ENCODE results near the gene MGAT5.

The MGAT5 gene

DNA sequence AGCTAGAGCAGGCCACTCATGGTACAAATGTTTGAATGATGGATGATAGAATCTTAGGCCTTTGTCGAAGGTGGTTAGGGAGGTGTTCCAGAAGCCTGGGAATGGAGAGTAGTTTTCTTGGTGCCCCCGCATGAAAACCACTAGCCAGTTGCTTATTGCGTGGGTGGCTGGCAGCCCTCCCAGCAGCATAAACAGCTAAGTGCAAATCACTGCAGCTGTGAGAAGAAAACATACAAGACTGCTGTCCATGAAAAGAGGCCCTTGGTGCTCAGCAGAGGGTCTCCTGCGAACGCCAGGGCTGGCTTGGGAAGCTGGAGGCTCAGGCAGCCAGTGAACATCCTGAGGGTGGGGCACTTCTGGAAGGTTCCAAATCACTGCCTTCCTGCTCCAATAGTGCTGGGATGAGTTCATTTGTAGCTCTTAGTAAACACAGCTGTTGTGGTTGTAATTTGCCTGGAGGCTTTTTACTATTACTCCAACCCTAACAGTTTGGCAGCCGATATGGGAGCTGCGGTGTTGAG is 118.8 kb downstream of the MGAT5 start:
- DNase-seq, result no peak

DNA sequence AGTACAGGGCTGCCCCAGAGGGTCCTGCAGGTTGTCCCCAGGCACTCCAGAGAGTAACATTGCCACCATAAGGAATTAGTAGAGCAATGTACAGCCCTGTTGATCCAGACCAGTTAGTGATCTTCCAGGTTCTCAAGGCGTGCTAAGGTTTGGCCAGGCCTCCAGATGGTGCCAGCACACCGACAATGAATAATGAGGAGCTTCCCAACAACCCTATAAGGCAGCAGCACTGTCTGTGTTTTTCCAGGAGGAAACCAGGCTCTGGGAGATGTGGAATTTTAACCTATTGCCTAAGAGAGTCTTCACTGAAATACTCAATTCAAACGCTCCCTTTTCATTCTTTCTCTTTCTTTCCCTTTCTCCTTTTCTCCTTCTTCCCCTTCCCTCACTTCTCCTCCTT is 122.1 kb downstream of the MGAT5 start:
- DNase-seq, result no peak

DNA sequence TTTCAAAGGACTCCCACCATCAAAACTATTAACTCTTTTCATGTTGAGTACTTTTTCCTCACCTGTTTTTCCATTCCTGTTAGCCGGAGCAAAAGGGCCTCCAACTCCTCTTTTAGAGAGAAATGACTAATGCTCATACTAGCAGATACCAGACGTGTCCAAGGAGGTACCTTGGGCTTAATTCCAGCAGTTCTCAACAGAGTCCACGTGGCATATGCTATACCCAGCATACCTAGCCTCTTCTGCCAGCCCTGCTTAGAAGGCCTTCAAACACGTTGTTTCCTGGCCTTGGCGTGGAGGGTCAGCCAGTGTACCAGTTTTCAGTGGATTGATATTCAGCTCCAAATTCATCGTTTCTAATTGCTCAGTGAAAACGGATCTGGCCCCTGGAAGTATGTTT is 123.9 kb downstream of the MGAT5 start:
- DNase-seq, result no peak

DNA sequence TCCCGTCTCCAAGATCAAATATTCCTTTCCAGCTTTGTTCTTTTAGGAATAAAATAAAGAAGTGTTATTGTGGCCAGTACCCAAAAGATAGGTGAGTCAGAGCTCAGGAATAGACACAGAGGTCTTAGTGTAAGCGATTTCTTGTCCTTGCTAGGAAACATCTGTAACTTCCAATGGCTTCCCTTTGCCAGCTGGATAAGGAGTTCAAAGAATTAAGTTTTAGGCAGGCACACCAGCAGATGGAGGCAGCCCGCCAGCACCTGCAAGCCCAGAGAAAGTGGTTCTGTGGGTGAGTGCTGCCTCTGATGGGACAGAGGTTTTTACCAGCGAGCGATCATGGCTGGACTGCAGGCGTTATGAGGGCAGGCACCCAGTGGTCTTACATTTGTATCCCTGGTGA is 125.4 kb downstream of the MGAT5 start:
- no peak for DNase-seq

DNA sequence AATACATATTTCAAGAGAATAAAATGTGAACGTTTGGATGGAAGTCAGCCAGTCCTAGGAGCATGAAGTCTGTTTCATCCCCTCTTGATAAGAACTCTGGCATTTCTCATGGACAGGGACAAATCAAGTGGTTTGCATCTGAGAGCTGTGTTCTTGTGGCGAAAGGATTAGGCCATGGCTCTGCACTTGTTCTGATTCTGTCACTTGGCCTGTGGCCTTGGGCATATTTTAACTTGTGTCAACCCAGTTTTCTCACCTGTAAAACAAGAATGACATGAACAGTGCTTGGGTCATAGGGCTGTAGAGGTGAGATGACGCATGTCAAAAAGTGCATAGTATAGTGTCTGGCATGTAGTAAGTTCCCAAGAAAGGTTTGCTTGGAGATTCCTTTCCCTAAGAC is 125.8 kb downstream of the MGAT5 start:
- DNase-seq, result no peak

DNA sequence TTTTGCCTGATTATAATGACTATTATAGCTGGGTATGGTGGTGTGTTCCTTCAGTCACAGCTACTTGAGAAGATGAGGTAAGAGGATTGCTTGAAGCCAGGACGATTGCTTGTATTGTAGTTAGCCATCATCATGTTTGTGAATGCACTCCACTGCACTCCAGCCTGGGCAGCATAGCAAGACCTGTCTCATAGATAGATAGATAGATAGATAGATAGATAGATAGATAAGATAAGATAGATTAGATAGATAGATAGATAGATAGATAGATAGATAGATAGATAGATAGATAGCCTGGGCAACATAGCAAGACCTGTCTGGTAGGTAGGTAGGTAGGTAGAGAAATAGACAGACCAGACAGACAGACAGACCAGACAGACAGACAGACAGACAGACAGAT is 127.3 kb downstream of the MGAT5 start:
- DNase-seq, result no peak

DNA sequence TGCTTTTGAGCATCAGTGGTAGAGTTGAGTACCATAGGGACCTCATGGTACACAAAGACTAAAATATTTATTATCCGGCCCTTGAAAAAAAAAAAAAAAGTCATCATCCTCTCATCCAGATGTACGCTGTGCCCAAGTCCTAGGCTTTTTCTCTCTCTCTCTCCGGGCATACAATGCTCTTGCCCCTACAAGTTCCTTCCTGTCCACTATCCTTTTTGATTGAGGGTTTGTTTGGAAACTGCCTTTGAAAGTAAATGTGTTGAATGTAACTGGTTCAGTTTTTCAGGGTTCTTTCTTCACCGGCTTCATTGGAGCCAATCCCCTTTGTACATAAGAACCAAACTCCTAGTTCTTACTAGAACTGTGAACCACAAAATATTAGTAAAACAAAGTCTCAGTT is 130.3 kb downstream of the MGAT5 start:
- DNase-seq, result no peak

DNA sequence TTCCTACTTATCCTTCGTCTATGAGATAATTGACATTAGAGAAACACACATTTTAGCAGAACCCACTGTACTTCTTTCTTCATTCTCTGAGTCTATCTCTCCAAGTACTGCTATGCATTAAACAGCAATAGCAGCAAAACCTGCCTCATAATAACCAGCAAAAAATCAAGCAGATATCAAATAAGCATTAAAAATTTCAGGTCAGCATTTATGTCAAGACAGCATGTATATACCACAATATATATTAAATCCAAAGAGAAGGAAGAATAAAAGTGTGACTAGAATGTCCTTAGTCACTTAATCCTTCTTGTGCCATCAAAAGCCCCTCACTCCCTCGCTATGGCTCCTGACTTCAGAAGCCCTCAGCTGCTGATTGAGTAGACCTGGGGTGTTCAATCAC is 131.3 kb downstream of the MGAT5 start:
- no peak for DNase-seq

DNA sequence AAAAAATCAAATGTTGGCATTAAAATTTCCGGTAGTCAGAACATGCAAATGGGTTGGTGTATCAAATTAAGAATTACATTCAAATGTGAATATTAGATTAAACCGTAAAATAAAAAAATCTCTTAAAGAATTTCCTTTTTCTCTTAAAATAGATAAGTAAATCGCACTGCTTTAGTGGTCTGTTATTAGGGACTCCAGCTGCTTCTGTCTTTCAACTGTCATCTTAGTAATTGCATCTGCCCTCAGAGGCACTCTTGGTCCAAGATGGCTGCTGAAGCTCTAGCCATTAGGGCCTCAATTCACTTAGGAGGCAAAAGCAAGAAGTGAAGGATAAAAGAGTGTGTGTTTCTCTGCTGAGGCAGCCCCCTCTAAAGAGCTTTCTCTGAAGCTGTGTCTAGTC is 132.4 kb downstream of the MGAT5 start:
- no peak for DNase-seq

DNA sequence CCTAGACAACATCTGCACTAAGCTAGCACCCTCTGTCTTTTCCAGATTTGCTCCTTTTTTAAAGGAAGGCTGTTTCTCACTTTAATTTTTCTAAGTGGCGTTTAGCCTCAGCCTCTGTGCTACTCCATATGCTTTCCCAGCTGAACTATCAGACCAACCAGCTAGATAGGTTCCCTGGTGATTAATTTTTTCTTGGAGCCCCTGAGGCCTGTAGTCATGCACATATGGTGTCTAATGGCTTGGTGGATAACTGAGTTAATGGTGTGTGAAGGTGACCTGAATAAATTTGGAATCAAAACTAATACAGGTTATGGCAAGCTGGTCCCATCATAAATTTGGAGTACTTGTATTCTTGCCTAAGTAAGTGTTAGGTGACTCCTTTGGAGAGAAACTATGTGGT is 135.5 kb downstream of the MGAT5 start:
- no peak for DNase-seq

DNA sequence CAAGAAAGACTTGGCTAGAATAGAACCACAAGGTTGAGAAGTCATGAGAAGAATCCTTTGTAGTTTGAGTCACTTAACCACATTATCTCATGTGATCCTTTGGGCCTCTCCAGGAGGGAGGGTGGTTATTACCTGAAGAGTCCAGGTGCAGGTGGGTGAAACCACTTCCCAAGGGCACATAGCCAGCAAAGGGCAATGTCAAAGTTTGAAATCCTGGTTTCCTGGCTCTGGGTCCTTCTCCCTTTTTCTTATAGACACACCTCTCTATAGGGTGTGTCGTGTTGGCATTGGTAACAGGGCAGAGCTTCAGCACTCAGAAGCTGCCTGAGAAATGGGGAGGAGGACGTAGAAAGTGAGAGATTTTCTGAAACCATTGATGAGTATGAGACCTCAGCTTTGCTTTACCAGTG is 137.9 kb downstream of the MGAT5 start:
- DNase-seq, result no peak

DNA sequence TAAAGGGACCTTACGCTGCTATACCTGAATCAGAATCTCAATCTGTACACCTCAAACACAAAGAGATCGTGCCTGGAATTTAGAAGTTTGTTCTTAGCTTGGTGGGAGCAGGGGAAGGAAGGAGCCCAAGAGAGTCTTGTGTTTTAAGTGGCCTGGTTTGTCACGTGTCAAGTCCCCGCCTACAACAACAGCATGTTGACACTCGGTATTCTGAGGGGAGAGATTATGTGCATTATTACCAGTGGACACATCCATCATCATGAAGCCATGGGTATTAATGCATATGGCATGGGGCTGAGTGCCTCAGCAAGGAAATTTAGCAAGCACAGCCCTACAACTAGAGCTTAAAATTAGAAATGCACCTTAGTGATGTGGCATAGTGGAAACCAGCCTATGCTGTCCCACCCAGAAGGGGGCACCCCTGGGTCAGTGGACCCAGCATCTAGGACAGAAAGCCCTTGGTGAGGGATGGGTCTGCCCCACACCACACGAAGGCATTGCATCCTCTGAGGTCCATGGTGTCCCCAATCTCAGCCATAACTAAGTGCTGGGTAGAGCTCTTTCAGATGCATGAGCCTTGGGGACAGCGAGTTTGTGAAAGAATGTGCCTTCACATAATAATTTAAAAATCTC is 138.7 kb downstream of the MGAT5 start:
- DNase-seq, result no peak

DNA sequence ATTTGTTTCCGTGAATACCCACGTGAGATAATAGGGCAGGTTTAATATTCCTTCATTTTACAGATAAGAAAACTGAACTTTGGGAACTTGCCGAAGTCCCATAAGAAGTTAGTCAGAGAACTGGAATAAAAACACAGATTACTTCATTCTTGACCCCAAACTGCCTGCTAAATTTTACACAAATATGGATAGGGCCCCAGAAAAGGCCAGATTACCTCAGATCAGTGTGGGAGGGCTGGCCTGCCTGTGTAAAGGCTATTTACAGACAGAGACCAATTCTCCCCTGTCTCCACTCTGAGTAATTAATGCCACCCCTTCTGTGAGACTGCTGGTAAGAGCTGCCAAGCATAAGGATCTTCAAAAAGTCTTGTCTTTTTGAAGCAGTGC is 139.2 kb downstream of the MGAT5 start:
- DNase-seq, result no peak

DNA sequence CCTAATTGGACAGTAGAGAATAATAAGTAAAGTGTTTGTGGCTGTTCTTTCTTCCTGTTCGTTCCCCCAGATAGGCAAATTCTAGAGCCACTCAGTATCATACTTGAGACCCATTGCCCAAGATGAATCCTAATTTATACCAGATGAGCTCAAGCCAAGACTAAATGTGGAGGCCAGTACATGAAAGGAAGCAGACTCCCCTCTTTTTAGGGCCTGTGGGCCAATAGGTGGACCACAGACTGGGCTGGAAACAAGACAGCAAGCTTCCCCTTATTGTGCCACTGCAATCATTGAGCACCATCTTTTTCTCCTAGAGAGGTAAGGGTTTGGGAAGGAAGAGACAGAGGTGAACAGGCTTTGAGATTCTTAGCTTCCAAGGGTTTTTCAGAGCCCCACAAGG is 141.9 kb downstream of the MGAT5 start:
- no peak for DNase-seq

DNA sequence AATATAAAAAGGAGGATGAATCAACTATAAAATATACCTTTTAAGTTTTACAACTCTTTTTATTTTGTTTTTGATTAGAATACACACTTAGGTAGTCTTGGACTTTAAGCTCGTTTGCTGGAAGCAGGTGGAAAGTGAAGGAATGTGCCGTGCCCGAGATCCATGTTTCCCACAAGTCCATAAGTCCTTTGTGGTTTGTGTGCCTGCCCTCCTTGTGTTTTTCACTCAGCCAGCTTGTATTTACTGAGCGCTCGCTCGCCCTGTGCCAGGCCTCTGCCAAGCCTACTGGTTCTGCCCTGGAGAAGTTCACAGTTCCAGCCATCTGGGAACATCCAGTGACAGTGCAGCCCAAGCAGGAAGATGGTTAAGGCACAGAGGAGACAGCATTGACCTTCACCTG is 142.6 kb downstream of the MGAT5 start:
- DNase-seq, result no peak

DNA sequence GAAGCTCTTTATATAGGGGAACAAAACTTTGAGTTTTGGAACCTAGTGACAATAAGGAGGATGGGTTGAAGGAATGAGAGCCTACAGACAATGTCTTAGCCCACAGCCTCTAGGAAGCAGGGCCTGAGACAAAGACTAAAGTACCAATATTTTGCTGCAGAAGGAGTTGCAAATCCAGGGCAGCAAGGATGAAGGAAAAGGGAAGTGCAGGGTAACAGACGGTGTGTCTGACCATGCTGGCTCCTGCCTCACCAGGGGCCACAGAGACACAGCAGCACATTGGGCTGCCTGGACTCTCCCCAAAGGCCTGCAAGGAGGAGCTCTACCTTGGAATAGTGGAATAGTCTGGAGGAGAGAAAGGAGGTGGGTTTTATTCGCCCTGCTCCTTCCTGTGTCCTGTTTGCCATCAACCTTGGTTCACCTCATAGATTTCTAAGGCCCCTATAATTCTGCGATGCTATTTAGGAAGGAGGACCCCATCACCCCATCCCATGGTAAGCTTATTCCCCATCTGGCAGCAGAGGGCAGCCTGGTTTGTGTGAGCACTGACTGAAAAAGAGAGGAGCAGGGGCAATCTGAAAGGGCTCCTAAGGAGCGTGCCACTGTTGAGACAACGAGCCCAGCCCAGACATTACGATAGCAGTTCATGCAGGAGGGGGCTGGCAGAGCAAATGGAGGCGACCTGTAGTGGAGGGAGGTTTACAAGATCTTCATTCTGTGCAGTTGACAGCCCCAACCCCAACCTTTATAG is 143.4 kb downstream of the MGAT5 start:
- DNase-seq, result no peak

DNA sequence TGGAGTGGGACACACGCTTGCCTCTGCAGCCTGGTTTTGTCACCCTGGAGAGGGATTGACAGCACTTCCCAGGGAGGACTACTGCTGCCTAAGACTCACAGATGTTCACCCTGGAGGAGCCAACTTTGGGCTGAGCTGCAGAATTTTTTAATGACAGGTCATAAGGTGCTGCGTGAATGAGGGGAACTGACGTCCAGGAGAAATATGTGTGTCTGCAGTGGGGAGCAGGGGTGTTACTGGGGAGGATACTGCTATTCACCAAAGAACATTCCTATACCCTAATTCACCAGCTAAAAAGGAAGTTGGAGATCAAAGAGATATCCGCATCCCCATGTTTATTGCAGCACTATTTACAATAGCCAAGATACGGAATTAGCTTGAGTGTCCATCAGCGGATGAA is 144.4 kb downstream of the MGAT5 start:
- no peak for DNase-seq

DNA sequence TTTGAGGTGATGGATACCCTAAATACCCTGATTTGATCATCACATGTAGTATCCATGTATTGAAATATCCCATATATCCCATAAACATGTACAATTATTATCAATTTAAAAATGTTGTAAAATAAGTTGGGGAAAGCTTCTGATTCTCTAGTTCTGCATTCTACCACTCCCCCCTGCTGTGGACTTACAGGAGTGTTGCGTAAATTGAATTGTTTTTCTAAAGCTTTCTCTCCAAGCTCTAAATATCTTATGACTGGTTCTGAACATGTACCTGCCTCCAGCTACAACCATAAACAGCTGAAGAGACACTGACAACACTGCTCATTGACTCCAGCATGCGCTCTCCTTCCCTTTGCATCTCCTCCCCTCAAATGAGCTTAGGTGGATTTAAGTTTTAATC is 145.2 kb downstream of the MGAT5 start:
- no peak for DNase-seq

DNA sequence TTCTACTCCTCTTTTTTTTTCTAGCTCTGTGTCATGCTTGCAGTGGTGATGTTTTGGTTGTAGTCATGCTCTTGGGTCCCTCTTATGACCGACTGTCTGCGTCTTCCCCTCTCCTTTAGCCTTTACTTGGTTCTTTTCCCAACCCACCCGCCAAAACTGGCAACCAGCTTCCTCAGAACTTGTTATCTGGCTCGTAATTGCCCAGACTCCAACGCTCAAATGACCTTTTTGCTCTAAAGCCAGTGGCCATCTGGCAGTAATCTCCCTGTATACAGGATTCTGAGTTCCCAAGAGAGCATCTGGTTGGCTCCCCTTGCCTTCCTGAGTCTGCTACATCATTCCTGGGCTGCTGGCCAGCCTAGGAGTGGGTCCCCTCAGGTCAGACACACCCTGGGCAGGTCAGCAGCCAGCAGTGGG is 147.2 kb downstream of the MGAT5 start:
- no peak for DNase-seq

DNA sequence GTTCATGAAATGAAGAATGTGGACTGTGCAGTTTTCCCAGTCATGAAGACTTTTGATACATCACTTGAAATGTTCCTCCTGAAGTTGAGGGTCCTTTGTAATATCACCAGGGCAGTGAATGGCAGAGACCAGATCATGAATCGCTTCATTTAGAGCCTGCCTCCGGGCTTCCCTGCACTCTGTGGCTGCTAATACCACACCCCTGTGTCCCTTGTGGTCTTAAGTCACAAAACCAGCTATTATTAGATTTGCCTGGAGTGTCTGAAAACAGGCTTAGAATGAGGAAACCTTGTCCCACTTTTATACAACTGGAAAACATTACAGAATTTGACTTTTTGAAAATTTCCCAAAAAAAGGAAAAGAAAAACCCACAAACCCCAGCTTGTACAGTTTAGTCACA is 147.9 kb downstream of the MGAT5 start:
- no peak for DNase-seq

DNA sequence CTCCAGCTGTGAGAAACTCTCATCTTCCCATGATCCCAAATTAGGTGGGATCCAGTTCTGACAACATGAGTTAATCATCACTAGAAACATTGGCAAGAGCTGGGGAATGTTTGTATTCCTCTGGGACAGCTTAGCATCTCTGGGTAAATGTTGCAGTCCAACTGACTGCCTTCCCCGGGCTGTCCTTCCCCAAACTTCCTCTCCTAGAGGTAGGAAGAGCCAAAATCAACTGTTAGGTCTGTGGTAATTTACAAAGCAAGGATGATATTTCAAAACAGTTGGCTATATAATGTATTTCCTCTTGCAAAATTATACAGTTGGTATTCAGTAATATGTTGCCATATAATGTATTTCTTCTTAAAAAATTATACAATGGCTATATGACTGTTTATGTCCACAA is 148.5 kb downstream of the MGAT5 start:
- DNase-seq, result no peak

DNA sequence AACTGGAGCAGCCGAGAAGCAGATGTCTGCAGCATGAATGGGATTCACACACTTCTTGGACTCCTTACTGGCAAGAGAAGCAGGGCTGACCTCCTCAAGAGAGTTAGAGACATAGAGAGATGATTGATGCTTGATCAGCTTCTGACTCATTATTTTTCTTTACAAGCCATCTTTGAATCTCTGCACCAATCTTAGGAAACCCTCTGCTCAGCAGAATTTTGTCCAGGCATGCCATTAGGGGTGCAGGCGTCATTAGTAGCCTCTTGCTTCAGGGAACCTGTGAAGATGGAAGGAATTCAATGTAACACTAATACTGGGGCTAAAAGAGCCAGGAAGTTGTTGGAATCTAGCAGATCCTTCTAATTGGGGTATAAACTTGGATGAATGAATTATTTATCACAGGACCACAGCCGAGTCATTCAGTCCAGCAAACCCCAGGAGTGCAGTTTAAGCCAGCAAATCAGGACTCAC is 151.8 kb downstream of the MGAT5 start:
- no peak for DNase-seq

DNA sequence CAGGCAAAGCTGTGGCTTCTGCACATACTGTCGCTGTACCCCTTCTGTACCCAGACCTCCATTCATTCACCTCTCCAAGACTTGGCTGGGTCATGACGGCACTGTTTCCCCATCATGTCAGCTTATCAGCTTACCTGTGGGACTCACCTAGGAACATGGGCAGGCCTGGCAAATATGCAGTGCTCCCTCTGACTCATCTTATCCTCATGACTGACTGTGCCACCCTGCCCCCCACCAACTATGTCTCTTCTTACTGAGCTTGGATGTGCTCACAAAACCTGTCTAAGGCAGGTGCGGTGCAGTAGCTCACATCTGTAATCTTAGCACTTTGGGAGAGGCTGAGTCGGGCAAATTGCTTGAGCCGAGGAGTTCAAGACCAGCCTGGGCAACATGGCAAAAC is 152.4 kb downstream of the MGAT5 start:
- no peak for DNase-seq

DNA sequence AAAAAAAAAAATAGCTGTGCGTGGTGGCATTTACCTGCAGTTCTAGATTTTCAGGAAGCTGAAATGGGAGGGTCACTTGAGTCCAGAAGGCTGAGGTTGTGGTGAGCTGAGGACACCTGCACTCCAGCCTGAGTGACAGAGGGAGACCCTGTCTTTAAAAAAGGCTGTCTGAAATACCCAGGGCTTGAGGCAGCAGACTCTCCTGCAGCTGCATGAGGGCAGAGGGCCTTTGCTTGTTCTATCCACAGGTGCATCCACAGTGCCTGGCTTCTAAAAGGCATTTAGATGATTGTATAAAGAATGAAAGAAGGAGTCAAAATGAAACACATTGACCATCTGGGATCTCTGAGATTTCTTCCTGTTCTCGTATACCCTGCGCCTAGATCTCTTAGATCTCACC is 152.9 kb downstream of the MGAT5 start:
- no peak for DNase-seq
